ENCODE data around the gene CERS2.
"Not testable (repeated sequence)": the region's sequence is repeated elsewhere in the genome, so short reads cannot be mapped to it uniquely, and the experiment has no call there.

CERS2 gene

DNA sequence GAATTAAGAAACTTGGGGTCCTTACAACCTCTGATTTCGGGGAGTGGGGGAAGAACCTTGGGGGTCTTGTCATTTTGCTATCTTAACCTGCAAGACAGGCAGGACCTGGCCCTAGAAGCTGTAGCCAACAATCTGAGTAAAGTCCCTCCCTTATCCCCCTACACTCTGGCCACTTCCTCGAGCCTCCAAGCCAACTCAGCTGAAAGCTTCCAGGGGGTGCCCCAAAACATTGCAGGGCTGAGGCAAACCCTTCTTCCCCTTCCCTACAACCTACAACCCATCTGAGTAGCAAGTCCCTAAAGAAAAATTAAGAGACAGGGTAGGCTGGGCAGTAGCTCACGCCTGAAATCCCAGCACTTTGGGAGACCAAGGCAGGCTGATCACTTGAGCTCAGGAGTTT is 5.0 kb downstream of the CERS2 start:
- DNase-seq: no peak

DNA sequence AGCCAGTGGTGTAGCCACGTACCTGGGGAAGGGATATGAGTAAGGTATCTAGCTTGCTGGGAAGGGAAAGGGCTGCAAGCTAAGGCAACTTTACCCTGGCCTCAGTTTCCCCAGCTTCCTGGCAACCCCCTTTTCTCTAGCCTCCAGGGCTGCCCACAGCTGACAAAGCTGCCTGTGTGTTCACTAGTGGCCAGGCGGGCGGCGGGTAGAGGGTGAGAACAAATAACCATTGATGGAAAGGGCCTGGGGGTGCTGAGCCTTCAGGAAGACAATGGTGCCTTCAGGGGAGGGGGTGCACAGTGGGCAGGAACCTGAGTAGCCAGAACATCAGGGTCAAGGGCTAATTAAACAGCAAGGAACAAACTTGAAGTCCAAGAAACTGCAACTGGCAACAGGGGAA is 6.1 kb downstream of the CERS2 start:
- DNase-seq: no peak

DNA sequence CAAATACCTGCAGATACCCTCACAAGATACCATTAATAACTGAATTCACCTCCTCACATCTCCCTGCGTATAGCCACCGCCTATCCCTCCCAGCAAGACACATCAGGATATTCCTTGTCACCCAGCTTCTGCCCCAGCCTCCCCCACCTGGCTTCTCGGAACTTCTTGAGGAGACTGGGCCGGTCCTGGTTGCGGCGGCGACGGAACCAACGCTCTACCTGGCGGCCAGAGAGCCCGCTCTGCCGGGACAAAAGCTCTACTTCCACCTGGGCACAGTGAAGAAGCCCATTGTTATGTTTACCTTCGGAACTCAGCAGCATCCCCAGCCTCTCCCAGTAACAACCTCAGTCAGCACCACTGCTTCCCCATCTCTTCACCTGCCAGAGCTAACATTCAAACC is 6.7 kb downstream of the CERS2 start:
- DNase-seq: no peak

DNA sequence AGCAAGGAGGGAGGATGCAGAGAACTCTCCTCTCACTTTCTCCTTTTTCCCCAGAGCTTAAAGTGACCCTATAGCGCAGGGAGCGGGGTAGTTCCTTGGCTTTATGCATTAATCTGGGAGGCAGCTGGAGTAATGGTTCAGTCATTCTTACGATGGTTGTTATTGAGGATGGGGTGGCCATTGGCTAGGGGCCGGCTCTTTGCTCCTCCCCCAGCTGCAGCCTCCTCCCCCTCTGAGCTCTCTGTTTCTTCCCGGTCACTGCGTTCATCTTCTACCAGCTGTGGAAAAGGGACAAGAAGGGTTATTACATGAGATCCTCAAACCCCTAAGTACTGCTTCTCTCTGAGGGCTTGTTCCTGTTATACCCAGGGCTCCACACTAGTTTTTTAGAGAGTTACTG is 8.6 kb downstream of the CERS2 start:
- DNase-seq: no peak

DNA sequence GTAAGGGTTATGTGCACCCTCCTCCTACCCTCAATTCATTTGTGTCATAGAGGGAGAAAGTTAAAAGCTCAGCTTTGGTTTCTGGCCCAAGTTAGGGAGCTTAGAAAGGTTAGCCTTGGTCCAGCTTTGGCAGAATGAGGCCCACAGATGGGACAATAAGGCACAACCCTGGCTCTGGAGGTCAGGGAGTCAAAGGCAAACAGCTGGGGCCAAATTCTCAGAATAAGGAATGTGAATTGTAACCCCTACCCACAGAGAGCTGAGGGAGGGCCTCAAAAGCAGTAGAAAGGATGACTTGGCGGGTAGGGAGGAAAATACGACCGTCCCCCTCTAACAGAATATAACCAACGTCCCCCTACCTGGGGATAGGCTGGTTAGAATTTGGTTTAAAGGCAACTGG is 9.0 kb downstream of the CERS2 start:
- no peak for DNase-seq

DNA sequence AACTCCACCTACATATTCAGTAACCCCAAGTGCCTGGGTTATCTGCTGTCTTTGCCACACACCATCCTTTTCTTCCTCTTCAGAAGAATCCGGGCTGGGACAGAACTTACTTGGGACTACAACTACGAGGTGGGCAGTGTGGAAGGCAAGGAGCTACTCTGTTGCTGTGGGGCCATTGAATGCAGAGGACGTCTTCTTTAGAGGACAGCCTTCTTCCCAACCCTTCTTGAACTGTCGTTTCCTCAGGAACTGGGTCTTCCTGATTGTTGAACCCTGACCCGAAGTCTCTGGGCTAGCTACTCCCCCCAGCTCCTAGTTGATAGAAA is 10.5 kb downstream of the CERS2 start:
- DNase-seq: no peak

DNA sequence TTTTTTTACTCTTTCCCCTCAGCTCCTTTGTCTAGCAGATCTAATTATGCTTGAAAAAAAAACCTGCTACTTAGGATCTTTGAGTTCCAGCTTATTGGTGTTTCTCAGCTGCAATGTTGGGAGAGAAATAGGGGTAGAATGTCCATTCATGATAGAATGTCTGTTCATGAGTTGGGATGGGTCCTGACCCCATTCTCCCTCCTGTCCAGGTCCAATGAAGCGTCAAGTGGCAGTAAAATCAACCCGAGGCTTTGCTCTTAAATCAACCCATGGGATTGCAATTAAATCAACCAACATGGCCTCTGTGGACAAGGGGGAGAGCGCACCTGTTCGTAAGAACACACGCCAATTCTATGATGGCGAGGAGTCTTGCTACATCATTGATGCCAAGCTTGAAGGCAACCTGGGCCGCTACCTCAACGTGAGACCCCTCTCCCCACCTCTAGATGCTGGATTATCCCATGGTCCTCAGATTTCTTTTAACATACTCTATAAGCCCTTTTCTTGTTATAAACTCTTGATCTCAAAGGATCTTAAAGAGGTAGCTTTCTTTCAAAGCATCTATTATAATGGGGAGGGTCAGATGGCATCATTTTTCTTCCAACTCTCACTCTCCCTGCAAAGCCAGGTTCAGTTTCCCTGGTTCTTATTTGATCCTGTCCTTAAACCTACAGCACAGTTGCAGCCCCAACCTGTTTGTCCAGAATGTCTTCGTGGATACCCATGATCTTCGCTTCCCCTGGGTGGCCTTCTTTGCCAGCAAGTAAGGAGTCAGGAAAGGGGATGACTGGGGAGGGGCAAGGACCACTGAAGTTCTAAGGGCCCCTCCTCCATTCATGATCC is 11.1 kb downstream of the CERS2 start:
- no peak for DNase-seq

DNA sequence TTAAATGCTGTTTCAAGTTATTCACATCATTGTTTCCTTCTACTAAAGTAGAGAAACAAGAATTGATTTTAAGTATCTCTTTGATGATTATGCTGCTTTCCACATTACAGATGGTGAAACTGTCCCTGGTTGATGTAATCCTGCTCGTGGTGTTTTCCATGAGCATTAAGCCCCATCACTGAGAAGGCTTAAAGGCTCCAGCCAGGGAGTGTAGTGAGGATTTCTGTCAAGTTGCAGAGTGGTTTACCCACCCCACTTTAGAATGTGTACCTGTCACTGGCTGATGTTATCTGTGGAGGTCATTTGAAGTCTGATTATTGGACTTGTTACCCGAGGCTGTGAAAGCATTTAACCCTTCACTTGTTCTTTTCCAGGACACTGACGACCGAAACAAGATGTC is 12.9 kb downstream of the CERS2 start:
- DNase-seq: no peak

DNA sequence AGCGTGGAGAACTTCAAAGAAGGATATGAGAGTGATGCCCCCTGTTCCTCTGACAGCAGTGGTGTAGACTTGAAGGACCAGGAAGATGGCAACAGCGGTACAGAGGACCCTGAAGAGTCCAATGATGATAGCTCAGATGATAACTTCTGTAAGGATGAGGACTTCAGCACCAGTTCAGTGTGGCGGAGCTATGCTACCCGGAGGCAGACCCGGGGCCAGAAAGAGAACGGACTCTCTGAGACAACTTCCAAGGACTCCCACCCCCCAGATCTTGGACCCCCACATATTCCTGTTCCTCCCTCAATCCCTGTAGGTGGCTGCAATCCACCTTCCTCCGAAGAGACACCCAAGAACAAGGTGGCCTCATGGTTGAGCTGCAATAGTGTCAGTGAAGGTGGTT is 14.0 kb downstream of the CERS2 start:
- DNase-seq: no peak

DNA sequence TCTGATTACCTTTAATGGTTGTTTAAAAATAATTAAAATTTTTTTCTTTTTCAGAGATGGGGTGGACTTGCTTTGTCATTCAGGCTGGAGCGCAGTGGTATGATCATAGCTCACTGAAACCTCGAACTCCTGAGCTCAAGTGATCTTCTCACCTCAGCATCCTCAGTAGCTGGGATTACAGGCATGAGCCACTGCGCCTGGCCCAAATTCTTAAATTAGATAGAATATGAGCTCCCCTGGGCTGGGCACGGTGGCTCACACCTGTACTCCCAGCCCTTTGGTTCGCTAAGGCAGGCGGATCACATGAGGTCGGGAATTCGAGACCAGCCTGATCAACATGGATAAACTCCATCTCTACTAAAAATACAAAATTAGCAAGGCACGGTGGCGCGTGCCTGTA is 17.0 kb downstream of the CERS2 start:
- DNase-seq: no peak

DNA sequence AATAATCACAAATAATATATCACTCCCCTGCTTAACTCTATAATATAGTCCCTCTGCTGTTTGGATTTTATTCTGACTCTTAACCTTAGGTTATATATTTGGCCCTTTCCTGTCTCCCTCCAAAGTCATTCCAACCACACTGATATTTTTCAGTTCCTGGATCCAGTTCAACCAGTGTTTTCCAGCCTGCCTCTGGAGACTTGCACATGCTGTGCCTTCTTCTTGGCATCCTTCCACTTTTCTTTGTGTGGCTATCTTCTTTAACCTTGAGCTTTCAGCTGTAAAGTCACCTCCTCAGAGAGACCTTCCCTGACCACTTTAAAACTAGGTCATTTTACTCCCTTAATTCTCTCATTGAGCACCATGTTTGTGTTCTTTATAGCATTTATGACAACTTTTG is 19.4 kb downstream of the CERS2 start:
- DNase-seq: no peak

DNA sequence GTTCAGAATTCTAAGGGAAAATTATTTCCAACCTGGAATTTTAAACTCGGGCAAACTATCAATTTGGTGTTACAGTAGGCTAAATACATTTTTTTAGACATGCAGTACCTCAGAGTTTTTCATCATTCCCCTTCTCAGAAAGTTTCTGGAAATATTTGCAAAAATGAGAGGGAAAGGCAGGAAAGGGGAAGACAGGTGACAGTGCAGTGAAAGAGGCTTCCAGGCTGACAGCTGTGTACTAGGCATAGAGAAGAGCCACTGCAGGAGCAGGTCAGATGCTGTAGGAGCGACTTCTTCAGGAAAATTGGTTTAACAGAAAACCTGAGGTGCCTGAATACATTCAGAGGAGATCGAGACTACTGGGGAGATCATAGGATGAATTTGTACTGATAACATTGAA is 19.9 kb downstream of the CERS2 start:
- DNase-seq: no peak

DNA sequence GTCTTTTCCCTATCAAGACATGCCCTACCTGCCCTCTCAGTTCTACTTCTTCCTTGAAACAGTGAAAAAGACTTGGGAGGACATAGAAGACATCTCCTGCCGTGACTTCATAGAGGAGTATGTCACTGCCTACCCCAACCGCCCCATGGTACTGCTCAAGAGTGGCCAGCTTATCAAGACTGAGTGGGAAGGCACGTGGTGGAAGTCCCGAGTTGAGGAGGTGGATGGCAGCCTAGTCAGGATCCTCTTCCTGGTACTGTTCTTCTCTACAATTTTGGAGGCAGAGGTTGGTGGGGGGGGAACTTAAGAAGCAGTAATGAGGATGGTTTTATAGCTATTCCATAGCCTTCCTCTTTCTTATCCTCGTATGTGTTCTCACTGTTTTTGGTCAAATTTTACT is 29.8 kb downstream of the CERS2 start:
- DNase-seq: no peak

DNA sequence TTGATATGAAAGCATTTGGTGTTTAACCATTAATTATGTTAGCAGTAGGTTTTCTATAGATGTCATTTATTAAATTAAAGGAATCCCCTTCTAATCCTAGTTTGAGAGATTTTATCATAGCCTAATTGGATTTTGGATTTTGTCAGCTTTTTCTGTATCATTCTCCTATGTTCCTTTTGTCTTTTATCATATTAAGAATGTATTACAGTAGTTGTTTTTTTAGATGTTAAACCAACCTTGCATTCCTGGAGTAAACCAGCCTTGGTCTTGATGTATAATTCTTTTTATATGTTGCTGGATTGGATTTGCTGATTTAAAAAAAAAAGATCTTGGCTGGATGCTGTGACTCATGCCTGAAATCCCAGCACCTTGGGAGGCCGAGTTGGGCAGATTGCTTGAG is 42.9 kb downstream of the CERS2 start:
- no peak for DNase-seq

DNA sequence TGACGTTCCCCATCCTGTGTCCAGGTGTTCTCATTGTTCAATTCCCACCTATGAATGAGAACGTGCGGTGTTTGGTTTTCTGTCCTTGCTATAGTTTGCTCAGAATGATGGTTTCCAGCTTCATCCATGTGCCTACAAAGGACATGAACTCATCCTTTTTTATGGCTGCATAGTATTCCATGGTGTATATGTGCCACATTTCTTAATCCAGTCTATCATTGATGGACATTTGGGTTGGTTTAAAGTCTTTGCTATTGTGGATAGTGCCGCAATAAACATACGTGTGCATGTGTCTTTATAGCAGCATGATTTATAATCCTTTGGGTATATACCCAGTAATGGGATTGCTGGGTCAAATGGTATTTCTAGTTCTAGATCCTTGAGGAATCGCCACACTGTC is 45.9 kb downstream of the CERS2 start:
- not testable (repeated sequence) for DNase-seq

DNA sequence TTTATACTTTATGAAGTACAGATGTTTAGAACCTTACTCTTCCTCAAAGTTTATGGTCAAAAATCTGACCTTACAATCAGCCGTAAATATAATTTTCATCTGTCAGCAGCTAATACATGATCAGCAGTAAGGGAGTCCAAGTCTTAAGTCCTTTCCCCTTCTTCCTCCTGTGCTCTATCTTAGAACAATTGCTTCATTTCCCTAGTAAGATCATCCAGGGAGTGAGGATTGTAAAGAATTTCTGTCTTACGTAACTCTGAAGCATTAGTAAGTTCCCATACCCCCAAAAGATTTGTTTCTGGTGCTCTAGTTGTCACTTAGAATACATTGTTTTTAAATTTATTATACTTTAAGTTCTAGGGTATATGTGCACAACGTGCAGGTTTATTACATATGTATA is 46.3 kb downstream of the CERS2 start:
- peak; percentile 2 for DNase-seq

DNA sequence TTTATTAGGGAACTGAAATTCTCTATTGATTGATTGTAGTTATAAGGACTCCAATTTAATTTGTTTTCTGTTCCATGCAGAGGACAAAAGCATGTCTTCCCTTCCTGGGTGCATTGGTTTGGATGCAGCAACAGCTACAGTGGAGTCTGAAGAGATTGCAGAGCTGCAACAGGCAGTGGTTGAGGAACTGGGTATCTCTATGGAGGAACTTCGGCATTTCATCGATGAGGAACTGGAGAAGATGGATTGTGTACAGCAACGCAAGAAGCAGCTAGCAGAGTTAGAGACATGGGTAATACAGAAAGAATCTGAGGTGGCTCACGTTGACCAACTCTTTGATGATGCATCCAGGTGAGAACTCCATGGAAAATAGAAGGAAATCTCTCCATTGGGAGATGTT is 47.0 kb downstream of the CERS2 start:
- no peak for DNase-seq

DNA sequence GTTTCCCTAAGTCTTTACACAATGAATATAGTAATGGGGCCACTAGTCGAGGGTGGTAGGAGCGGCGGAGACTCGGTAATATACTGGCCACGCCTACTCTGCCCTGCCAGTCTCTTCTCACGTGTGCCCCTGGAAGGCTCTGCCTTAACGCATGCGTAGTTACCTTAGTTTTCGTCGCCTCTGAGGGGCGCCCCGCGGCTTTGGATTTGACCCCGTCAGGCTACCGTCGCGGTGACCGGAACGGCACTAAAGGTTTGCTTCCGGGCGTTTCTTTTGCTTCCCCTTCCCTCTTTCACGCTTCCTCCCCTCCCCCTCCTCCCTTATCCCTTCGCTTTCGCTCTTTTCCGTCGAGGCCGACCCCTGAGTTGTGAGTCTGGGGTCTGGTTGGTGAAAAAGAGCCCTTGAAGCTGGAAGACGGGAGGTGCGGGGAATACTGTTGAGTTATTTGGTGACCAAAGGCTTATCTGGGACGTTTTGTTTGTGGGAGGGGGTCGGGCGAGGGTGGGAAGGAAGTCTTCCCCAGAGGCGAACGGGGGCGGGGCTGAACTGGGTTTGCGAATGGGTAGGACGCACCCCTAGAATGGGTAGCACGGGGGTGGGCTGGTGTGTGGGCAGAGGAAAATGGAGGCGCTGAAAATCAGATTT is 48.4 kb downstream of the CERS2 start, which contains the start of gene SETDB1:
TSS of gene SETDB1 (plus strand) at position 267 of the 645 bp plus-strand sequence. CDS start 1,352 bp downstream, outside the sequence.
- peak; percentile 96 for DNase-seq

DNA sequence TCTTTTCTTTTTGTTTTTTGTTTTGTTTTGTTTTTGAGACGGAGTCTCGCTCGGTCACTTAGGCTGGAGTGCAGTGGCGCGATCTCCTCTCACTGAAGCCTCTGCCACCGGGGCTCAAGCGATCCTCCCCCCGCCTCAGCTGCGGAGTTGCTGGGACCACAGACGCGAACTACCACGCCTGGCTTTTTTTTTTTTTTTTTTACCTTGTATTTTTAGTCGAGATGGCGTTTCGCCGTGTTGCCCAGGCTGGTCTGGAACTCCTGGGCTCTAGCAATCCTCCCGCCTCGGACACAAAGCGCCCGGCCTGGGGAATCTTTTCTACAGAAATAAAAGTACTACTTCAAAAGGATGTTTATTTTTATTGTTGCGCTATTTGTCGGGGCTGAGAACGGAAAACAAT is 49.6 kb downstream of the CERS2 start:
- DNase-seq: no peak

DNA sequence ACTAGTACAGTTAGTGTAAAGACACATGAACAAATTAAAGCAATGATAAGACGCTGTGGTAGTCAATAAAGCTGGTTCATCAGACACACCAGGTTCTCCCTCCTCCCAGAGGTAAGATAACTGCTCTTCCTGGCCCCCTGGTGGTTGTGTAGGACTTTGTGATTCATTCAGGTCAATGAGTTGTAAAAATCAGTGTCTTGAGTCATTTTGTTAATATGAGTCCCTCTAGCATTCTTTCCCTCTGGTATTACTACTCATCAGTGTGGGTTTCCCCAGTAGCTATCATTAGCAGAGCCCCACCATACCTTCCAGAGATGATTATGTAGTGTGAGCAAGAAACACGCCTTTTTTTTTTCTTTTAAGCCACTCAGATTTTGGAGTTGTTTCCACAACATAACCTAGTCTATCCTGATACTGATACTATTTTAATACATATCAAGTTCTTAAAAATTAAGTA is 52.1 kb downstream of the CERS2 start:
- DNase-seq: peak; percentile 78

DNA sequence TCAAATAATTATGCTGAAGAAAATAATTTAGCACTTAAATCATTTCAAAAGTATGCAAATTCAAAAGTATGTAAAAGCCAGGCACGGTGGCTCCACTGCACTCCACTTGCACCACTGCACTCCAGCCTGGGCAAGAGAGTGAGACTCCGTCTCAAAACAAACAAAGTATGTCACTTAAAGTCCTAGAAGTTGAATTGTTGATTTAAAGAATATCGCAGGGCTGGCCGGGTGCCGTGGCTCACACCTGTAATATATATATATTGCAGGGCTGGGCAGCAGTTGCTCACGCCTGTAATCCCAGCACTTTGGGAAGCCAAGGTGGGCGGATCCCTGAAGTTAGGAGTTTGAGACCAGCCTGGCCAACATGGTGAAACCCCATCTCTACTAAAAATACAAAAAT is 57.2 kb downstream of the CERS2 start:
- no peak for DNase-seq
